Uterus (tissue), 4 donors: Measurements from ENCODE around the gene MAP7D3. TPM values are rescaled to one million over a fixed set of nuclear protein-coding genes. Genes with fewer than 3 reads are reported as not detected.
A peak's percentile ranks its signal among the peaks of the same experiment; 100 is the strongest.

Source experiments
- DNase-seq, 2 donors: peaks; one replicate each; pipeline ENCODE4 v3.0.0-alpha.2; 2019 to 2020
- H3K27ac ChIP-seq, 2 donors: fragments of 200-600 bp; sonication (generic); 1 replicate in 1 of 2; 2 replicates in 1 of 2; pipeline ENCODE4 v1.5.1; 2016 to 2018
- H3K27me3 ChIP-seq, 2 donors: fragments of 200-600 bp; sonication (generic); one replicate each; pipeline ENCODE4 v1.5.1; 2018 to 2019; ENCODE audit warnings: control low read depth in 1 of 2
- H3K36me3 ChIP-seq, 2 donors: fragments of 200-600 bp; sonication (generic); one replicate each; pipeline ENCODE4 v1.5.1; 2019; ENCODE audit warnings: control low read depth in 1 of 2
- H3K4me1 ChIP-seq, 2 donors: fragments of 200-600 bp; sonication (generic); one replicate each; pipeline ENCODE4 v1.5.1; 2018 to 2019; ENCODE audit warnings: control low read depth in 1 of 2
- H3K4me3 ChIP-seq, 2 donors: fragments of 200-600 bp; sonication (generic); 1 replicate in 1 of 2; 2 replicates in 1 of 2; pipeline ENCODE4 v1.5.1; 2018 to 2019; ENCODE audit warnings: mild to moderate bottlenecking in 1 of 2
- H3K9me3 ChIP-seq, 2 donors: fragments of 200-600 bp; sonication (generic); one replicate each; pipeline ENCODE4 v1.5.1; 2019; ENCODE audit warnings: control low read depth in 1 of 2
- CTCF ChIP-seq, 4 experiments: fragments of 200-600 bp in 2 of 4; fragments of 450-650 bp in 2 of 4; sonication (generic) in 2 of 4; IDR thresholded peaks; one replicate each; pipeline ENCODE4 v1.5.1; 2016 to 2019; ENCODE audit warnings: antibody characterized with exemption in 4 of 4, mild to moderate bottlenecking in 2 of 4, moderate library complexity in 1 of 4
- POLR2A ChIP-seq, 2 donors: fragments of 450-650 bp; IDR thresholded peaks; one replicate each; pipeline ENCODE4 v1.6.1; 2016; ENCODE audit warnings: antibody characterized with exemption in 2 of 2, mild to moderate bottlenecking in 1 of 2, moderate library complexity in 1 of 2
- intact Hi-C: fragments of 100-400 bp; cut with DNase I; formaldehyde crosslinking; loops from one replicate; pipeline ENCODE4 v1.15.1; 2023; ENCODE audit warnings: low total_unique reads
- total RNA-seq, 4 donors: library from RNA; depleted of rRNA in 3 of 4; stranded (reverse); fragments of >200 nt in 3 of 4; gene quantifications; one replicate each; pipeline versions ENCODE4 v1.1.0 to v1.2.4, GENCODE V29; 2014 to 2023
- donor health status: DM: yes; HTN: yes; CAD: no.

Gene MAP7D3
- total RNA-seq, 4 donors from 2014 or later, result 13.8 to 28.5 (median 20.4) TPM

- TF ChIP-seq POLR2A (IDR thresholded peaks at IDR 0.05), result no peak
- TF ChIP-seq CTCF (IDR thresholded peaks at IDR 0.05), result no peak
- DNase-seq, result no peak
- intact Hi-C loops, result no loop called here
- no peak overlapping the region for H3K4me3 ChIP-seq
- H3K4me1 ChIP-seq, result peaks cover 0 to 9% of the 10 kb centered on the region in 2 donors
- H3K27ac ChIP-seq, result peak overlapping the region; percentile 81 to 88
- H3K9me3 ChIP-seq, result no peaks in the 10 kb centered on the region
- no peaks in the 10 kb centered on the region for H3K27me3 ChIP-seq
- H3K36me3 ChIP-seq, result no peaks in the 10 kb centered on the region
These were observed 68.8 kb downstream of the MAP7D3 start for GRCh38 chrX:136182414-136182813.

GRCh38 chrX:136179133-136179532 lies 72.1 kb downstream of the MAP7D3 start:
- DNase-seq, result no peak
- intact Hi-C loops, result no loop called here
- Histone ChIP-seq H3K4me3 (no peak overlapping the region), H3K4me1 (peaks cover 0 to 17% of the 10 kb centered on the region in 2 donors), H3K27ac (peak overlapping the region; percentile 81 to 88), H3K36me3 (no peaks in the 10 kb centered on the region), H3K27me3 (no peaks in the 10 kb centered on the region), H3K9me3 (no peaks in the 10 kb centered on the region)
- TF ChIP-seq CTCF (IDR thresholded peaks at IDR 0.05) (no peak), POLR2A (IDR thresholded peaks at IDR 0.05) (no peak)

GRCh38 chrX:136176399-136176825 lies 74.8 kb downstream of the MAP7D3 start:
- intact Hi-C loops, result no loop called here
- Histone ChIP-seq H3K4me3 (no peak overlapping the region), H3K4me1 (peaks cover 0 to 11% of the 10 kb centered on the region in 2 donors), H3K27ac (peak overlapping the region; percentile 81 to 88), H3K9me3 (no peaks in the 10 kb centered on the region), H3K36me3 (no peaks in the 10 kb centered on the region), H3K27me3 (no peaks in the 10 kb centered on the region)
- TF ChIP-seq POLR2A (IDR thresholded peaks at IDR 0.05) (no peak), CTCF (IDR thresholded peaks at IDR 0.05) (no peak)
- DNase-seq, result peak; percentile 53 to 76

GRCh38 chrX:136171420-136171819 lies 79.8 kb downstream of the MAP7D3 start:
- no peak overlapping the region for H3K4me3 ChIP-seq
- H3K27me3 ChIP-seq, result no peaks in the 10 kb centered on the region
- DNase-seq, result no peak
- TF ChIP-seq CTCF (IDR thresholded peaks at IDR 0.05), result no peak
- no peak for TF ChIP-seq POLR2A (IDR thresholded peaks at IDR 0.05)
- intact Hi-C loops, result no loop called here
- no peaks in the 10 kb centered on the region for H3K36me3 ChIP-seq
- H3K27ac ChIP-seq, result peak overlapping the region; percentile 81 to 88
- H3K4me1 ChIP-seq, result peaks cover 0 to 17% of the 10 kb centered on the region in 2 donors
- no peaks in the 10 kb centered on the region for H3K9me3 ChIP-seq

GRCh38 chrX:136170139-136170800 lies 80.9 kb downstream of the MAP7D3 start:
- H3K4me1 ChIP-seq, result peaks cover 0 to 8% of the 10 kb centered on the region in 2 donors
- TF ChIP-seq POLR2A (IDR thresholded peaks at IDR 0.05) (no peak), CTCF (IDR thresholded peaks at IDR 0.05) (peak in 2 of 4 experiments; percentile 19 to 29)
- no peaks in the 10 kb centered on the region for H3K27me3 ChIP-seq
- H3K27ac ChIP-seq, result peak overlapping the region; percentile 81 to 88
- DNase-seq, result peak in 1 of 2 donors; percentile 42
- intact Hi-C loops, result no loop called here
- no peaks in the 10 kb centered on the region for H3K36me3 ChIP-seq
- no peaks in the 10 kb centered on the region for H3K9me3 ChIP-seq
- no peak overlapping the region for H3K4me3 ChIP-seq
